Ishikawa (cell line): ENCODE data around the gene HHIPL1.

Source experiments
- EGR1 ChIP-seq: IDR thresholded peaks from 2 replicates; pipeline ENCODE4 v1.6.1; 2012
- EP300 ChIP-seq: IDR thresholded peaks from 2 replicates; pipeline ENCODE4 v1.6.1; 2012; ENCODE audit warnings: borderline replicate concordance
- REST ChIP-seq: IDR thresholded peaks from 2 replicates; pipeline ENCODE4 v1.6.1; 2012; ENCODE audit warnings: low read depth, mild to moderate bottlenecking
- TCF12 ChIP-seq: IDR thresholded peaks from 2 replicates; pipeline ENCODE4 v1.6.1; 2012; ENCODE audit warnings: low read depth
- TEAD4 ChIP-seq: IDR thresholded peaks from 2 replicates; pipeline ENCODE4 v1.6.1; 2012

GRCh38 chr14:99606359-99606758 lies 38.6 kb upstream of the HHIPL1 start:
- no peak for TF ChIP-seq TEAD4
- no peak for TF ChIP-seq TCF12
- no peak for TF ChIP-seq EGR1
- TF ChIP-seq EP300 = no peak
- no peak for TF ChIP-seq REST
